ENCODE results near the gene EML2. TPM values are rescaled to one million over a fixed set of nuclear protein-coding genes. Genes with fewer than 3 reads are reported as not detected.

EML2 gene
- total and polyA plus RNA-seq, 2 of the 8 experiments (the other 6 are each of a cell fraction or from before 2014, with no cell fraction given), result 28.8 to 29.4 TPM

DNA sequence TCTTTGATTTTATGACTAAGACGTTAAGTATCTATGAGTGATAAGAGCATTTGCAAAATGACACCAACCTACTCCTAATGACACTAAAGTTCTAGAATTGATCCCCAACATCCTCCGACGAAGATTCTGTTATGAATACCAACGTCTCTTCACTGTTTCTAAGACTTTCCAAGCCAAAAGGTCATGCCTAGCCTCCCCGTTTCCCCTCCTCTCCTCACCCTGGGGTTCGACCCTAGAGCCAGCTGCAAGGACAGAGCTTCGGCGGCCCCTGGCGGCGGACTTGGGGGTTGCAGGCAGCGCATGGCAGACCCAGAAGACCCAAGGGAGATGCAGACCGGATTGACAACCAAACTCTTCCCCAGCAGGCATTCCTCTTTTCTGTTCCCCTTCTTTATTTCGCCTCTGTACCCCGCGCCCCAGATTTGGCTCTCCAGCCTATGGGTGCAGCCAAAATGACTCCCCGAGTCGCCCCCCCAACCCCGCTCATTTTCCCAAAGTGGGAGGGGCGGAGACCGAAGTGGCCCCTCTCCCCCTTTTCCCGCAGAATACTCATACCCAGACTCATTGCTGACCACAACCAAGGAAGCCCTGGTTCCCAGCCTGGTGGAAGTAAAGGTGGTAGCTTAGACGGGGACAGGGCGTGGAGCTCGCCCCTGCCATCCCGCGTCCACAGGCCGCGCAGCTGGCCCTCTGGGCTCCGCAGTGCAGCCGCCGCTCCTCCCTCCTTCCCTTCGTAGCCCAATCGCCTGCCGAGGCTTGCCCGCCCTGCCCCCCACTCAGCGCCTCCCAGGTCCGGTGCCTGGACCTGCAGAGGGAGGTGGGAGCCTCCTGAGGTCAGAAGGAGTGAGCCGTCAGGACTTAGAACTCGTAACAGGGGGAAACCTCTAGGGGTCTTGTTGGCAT lies 4.1 kb upstream of the EML2 start (continued):
- TF ChIP-seq, protein P1, sequence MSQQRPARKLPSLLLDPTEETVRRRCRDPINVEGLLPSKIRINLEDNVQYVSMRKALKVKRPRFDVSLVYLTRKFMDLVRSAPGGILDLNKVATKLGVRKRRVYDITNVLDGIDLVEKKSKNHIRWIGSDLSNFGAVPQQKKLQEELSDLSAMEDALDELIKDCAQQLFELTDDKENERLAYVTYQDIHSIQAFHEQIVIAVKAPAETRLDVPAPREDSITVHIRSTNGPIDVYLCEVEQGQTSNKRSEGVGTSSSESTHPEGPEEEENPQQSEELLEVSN (IDR thresholded peaks at IDR 0.05), result peak; percentile 32; the same call in 1 of the 2 replicates
- TF ChIP-seq KDM4A (IDR thresholded peaks at IDR 0.05; ENCODE audit: low read depth, low read length, severe bottlenecking) (peak; percentile 86), PHF8 (conservative IDR thresholded peaks at IDR 0.05; ENCODE audit: low read depth, low read length) (0 out of 2 replicates have a peak, but pooled peaks have one; percentile 44), TBP (IDR thresholded peaks at IDR 0.05; ENCODE audit: low read depth, low read length) (no peak), GABPA (IDR thresholded peaks at IDR 0.05; ENCODE audit: borderline replicate concordance, insufficient read depth, low read length) (peak; percentile 63; the same call in 1 of the 2 replicates), SIN3A (conservative IDR thresholded peaks at IDR 0.05 in 1 of 2, IDR thresholded peaks at IDR 0.05 in 1 of 2; ENCODE audit: low read depth in 1 of 2, low read length in 2 of 2) (peak; percentile 70; a peak in 2 of 4 replicates), NANOG (IDR thresholded peaks at IDR 0.05; ENCODE audit: insufficient read depth, low read depth, low read length, poor library complexity, severe bottlenecking) (no peak), BCL11A (IDR thresholded peaks at IDR 0.05; ENCODE audit: low read depth in 2 of 2, low read length in 2 of 2) (no peak), JUND (IDR thresholded peaks at IDR 0.05; ENCODE audit: low read length) (0 out of 2 replicates have a peak, but pooled peaks have one; percentile 33), CTBP2 (IDR thresholded peaks at IDR 0.05; ENCODE audit: borderline replicate concordance, insufficient read depth, insufficient read length, low read length) (no peak), POLR2AphosphoS5 (IDR thresholded peaks at IDR 0.05; ENCODE audit: low read depth, low read length) (no peak), FOSL1 (IDR thresholded peaks at IDR 0.05; ENCODE audit: insufficient read depth, low read depth, low read length) (no peak), TCF12 (IDR thresholded peaks at IDR 0.05; ENCODE audit: low read depth, low read length) (no peak), EP300 (IDR thresholded peaks at IDR 0.05; ENCODE audit: borderline replicate concordance in 1 of 2, low read depth in 2 of 2, low read length in 2 of 2) (no peak), POLR2A (IDR thresholded peaks at IDR 0.05; ENCODE audit: control extremely low read depth in 1 of 2, low read depth in 2 of 2, low read length in 2 of 2) (peak in 1 of 2 experiments; percentile 31; a peak in 1 of 3 replicates), SIRT6 (IDR thresholded peaks at IDR 0.05; ENCODE audit: low read length) (no peak)
- TF ChIP-seq, protein P2, sequence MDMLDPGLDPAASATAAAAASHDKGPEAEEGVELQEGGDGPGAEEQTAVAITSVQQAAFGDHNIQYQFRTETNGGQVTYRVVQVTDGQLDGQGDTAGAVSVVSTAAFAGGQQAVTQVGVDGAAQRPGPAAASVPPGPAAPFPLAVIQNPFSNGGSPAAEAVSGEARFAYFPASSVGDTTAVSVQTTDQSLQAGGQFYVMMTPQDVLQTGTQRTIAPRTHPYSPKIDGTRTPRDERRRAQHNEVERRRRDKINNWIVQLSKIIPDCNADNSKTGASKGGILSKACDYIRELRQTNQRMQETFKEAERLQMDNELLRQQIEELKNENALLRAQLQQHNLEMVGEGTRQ (IDR thresholded peaks at IDR 0.05; ENCODE audit: low read length), result no peak
- TF ChIP-seq, protein P3, sequence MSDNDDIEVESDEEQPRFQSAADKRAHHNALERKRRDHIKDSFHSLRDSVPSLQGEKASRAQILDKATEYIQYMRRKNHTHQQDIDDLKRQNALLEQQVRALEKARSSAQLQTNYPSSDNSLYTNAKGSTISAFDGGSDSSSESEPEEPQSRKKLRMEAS (IDR thresholded peaks at IDR 0.05), result peak; percentile 55

All from H1 (cell line).